GM18505 (cell line): ENCODE results near the gene NCKAP5.

ENCODE experiments used
- ATAC-seq: cut with Tn5 transposase; IDR thresholded peaks from one replicate; pipeline ENCODE4 v1.9.1; 2021; ENCODE audit not compliant: unreplicated experiment
- POLR2A ChIP-seq: IDR thresholded peaks from 4 replicates; pipeline ENCODE4 v1.6.1; 2011; ENCODE audit warnings: borderline replicate concordance; ENCODE audit not compliant: insufficient read depth, insufficient read length; ENCODE audit errors: extremely low read depth

Gene NCKAP5

DNA sequence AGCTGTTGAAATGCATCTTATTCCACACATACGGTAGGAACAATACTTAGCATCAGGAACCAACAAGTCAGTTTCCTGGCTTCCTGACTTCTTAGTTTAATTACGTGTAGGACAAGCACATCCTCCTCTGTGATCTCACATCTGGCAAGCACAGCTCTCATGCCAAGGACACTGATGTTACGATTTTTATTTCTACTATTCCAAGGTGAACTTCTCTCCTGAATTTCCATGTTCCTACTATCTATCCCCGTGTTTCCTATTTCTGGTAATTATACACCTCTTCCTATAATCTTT is 374.0 kb downstream of the NCKAP5 start:
- no peak for TF ChIP-seq POLR2A

DNA sequence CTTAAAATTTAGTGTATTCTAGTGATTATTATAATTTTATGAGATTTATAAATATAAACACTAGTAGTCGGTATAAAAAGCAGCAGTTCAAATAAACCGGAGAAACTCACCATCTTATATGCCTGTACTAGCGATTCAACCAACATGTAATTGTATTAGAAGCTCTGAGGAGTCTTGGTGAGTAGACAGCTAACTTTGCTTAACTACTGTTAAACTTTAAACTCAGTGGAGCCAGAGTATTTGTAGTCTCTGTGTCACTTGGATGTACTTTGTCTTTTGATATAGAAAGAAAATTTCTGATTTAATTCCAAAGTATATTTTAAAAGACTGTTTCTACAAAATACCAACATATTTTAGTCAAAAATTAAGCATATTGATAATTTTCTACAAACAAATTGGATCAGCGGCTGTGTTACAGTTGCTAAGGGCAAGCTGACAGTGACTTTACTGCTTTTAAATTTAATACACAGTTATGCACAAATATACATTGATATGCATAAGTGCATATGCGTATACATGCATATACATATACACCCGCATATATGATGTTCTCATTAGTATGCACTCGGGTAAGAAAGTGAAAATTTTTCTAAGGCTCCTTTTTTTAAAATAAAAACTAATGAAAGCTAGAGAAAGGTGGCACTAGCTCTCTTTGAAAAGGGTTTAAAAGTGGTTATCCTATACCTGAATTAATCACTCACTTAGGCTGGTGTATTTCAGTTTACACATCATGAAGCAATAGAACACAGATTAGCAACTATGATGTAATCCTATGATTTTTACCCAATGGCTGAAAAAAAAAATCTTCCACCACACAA is 374.5 kb downstream of the NCKAP5 start:
- TF ChIP-seq POLR2A: no peak

More for the DNA sequence above, 374.0 kb downstream of the NCKAP5 start:
- no peak for ATAC-seq

GRCh38 chr2:133192028-133192427 is 376.2 kb downstream of the NCKAP5 start:
- no peak for ATAC-seq
- TF ChIP-seq POLR2A: no peak

More for the DNA sequence above, 374.5 kb downstream of the NCKAP5 start:
- ATAC-seq: no peak

GRCh38 chr2:133177196-133177595 is 391.1 kb downstream of the NCKAP5 start:
- TF ChIP-seq POLR2A: no peak
- no peak for ATAC-seq

DNA sequence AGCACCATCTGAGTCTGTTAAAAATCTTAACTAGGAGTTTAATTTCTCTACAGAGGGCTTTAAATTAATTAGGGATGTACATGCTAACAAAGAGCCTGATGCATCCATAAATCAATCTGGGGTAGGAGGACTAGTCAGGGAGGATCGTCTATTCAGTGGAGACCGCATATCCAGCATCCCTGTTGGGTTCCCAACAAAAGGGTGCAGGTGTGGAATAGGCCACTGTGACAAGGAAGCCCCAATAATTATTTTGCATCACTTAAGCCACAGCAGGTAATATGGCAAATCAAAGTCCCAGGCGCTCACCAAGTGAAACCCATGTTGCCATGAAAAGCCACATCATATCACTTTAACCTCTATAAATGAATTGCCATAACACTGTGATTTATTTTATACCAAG is 392.3 kb downstream of the NCKAP5 start:
- no peak for TF ChIP-seq POLR2A
- no peak for ATAC-seq

- no peak for TF ChIP-seq POLR2A
- ATAC-seq: no peak
Observed at GRCh38 chr2:133173224-133173623, 395.0 kb downstream of the NCKAP5 start.

- no peak for ATAC-seq
- no peak for TF ChIP-seq POLR2A
Observed at GRCh38 chr2:133171393-133172004, 396.8 kb downstream of the NCKAP5 start.

- no peak for ATAC-seq
- no peak for TF ChIP-seq POLR2A
Observed at GRCh38 chr2:133169274-133169912, 398.9 kb downstream of the NCKAP5 start.

- TF ChIP-seq POLR2A: no peak
- no peak for ATAC-seq
Observed at GRCh38 chr2:133167990-133168389, 400.3 kb downstream of the NCKAP5 start.

GRCh38 chr2:133167223-133167622 is 401.0 kb downstream of the NCKAP5 start:
- ATAC-seq: no peak
- TF ChIP-seq POLR2A: no peak

- no peak for ATAC-seq
- TF ChIP-seq POLR2A: no peak
Observed at GRCh38 chr2:133166031-133166430, 402.2 kb downstream of the NCKAP5 start.

DNA sequence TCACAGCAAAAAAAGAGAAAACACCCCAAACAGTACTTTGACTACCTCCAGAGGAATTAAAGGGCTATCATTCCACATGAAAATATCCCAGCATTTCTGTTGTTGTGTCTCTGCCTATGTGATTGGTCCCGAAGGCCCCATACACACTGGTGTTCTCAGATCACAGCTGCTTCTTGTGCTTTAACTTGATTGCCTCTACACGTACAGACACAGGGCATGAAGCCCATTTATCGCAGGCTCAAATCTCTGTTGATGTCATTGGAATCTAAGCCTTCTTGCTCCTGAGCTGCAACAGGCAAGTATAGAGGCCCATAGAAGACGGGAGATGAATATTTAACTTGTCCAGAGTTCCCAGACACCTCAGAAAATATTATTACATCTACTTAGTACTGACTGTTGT is 405.2 kb downstream of the NCKAP5 start:
- no peak for ATAC-seq
- TF ChIP-seq POLR2A: no peak

GRCh38 chr2:133158442-133158841 is 409.8 kb downstream of the NCKAP5 start:
- no peak for TF ChIP-seq POLR2A
- ATAC-seq: no peak

DNA sequence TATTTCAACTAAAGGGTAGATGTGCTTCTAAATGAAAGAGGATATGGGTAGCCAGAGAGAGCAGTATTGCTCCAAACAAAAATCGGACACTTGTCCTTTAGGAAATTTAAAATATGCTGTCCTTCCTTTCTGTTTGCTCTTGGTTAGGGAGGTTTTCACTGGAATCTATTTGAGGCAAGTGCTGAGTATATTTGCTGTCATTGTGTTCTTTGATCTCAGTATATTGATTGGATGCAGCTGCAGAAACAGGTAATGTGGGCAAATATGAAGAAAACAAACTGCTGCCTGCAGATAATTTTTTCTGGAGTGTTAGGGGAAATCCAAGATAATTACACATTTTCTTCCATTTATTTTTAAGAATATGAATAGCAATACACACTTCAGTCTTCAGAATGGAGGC is 410.2 kb downstream of the NCKAP5 start:
- ATAC-seq: no peak
- no peak for TF ChIP-seq POLR2A
